Measurements from ENCODE around the gene OGT. TPM values are rescaled to one million over a fixed set of nuclear protein-coding genes. Genes with fewer than 3 reads are reported as not detected.
"Not testable (repeated sequence)": the region's sequence is repeated elsewhere in the genome, so short reads cannot be mapped to it uniquely, and the experiment has no call there.

OGT gene
- total RNA-seq, 1 experiment from 2014 or later: 130 TPM

DNA sequence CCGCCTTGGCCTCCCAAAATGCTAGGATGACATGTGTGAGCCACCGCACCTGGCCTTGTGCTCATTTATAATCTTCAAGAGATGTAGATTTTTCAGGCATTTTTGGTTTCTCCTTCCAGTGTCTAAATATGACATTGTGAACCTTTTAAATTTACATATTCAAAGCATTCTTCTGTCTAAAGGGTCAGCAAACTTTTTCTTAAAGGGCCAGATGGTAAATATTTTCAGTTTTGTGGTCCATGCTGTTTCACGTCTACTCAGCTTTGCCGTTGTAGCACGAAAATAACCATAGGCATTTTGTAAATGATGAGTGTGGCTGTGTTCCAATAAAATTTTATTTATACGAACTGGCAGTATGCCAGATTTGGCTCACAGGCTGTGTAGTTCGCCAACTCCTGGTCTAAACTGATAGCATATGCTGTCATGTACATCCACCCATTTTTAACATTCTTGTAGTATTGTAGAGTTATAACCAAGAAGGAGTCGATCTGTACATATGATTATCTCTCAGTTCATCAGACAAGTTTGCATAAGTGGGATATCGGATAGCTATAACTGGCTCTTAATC lies 32.7 kb downstream of the OGT start:
- no peak overlapping the region for H3K27ac ChIP-seq (ENCODE audit: low read depth, low read length, poor library complexity, severe bottlenecking)
- H3K27me3 ChIP-seq (replicated peaks; ENCODE audit: insufficient read depth, low read depth, low read length, poor library complexity): no peaks in the 10 kb centered on the region
- CTCF ChIA-PET: no interaction called here

DNA sequence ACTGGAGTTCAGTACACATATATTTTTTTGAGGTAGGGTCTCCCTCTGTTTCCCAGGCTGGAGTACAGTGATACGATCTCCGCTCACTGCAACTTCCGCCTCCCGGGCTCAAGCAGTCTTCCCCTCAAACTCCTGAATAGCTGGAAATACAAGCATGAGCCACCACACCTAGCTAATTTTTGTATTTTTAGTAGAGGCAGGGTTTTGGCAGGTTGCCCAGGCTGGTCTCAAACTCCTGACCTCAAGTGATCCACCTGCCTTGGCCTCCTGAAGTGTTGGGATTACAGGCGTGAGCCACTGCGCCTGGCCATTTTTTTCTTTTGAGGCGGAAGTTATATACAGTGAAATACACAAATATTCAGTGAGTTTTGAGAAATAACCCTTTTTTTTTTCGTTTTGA lies 38.5 kb downstream of the OGT start:
- POLR2A ChIA-PET (ENCODE audit: low non-redundant PET); intact Hi-C loops (cut with micrococcal nuclease; ENCODE audit: unreplicated experiment); H3K27ac ChIP-seq (ENCODE audit: low read depth, low read length, poor library complexity, severe bottlenecking): not testable (repeated sequence)

More for the DNA sequence above, 32.7 kb downstream of the OGT start:
- intact Hi-C loops (cut with micrococcal nuclease; ENCODE audit: unreplicated experiment): no loop called here
- no peak for DNase-seq (ENCODE audit: low spot score)
- H3K4me3 ChIP-seq (ENCODE audit: low read depth, low read length, poor library complexity, severe bottlenecking): no peak overlapping the region
- H3K9me3 ChIP-seq (ENCODE audit: low read depth, low read length, poor library complexity, severe bottlenecking): no peaks in the 10 kb centered on the region
- TF ChIP-seq, protein P1, sequence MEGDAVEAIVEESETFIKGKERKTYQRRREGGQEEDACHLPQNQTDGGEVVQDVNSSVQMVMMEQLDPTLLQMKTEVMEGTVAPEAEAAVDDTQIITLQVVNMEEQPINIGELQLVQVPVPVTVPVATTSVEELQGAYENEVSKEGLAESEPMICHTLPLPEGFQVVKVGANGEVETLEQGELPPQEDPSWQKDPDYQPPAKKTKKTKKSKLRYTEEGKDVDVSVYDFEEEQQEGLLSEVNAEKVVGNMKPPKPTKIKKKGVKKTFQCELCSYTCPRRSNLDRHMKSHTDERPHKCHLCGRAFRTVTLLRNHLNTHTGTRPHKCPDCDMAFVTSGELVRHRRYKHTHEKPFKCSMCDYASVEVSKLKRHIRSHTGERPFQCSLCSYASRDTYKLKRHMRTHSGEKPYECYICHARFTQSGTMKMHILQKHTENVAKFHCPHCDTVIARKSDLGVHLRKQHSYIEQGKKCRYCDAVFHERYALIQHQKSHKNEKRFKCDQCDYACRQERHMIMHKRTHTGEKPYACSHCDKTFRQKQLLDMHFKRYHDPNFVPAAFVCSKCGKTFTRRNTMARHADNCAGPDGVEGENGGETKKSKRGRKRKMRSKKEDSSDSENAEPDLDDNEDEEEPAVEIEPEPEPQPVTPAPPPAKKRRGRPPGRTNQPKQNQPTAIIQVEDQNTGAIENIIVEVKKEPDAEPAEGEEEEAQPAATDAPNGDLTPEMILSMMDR (conservative IDR thresholded peaks at IDR 0.05; ENCODE audit: low read depth, low read length): no peak
- TF ChIP-seq EZH2 (IDR thresholded peaks at IDR 0.05; ENCODE audit: borderline replicate concordance, low read depth, low read length, poor library complexity, severe bottlenecking): no peak
- H3K36me3 ChIP-seq (ENCODE audit: insufficient read depth, low read length, poor library complexity, severe bottlenecking): peaks cover 68% of the 10 kb centered on the region
- no TSS peak for BruUV-seq (replicated peaks)
- H3K4me1 ChIP-seq (ENCODE audit: insufficient read depth, low read length, poor library complexity, severe bottlenecking): no peaks in the 10 kb centered on the region
- POLR2A ChIA-PET (ENCODE audit: low non-redundant PET): no interaction called here

DNA sequence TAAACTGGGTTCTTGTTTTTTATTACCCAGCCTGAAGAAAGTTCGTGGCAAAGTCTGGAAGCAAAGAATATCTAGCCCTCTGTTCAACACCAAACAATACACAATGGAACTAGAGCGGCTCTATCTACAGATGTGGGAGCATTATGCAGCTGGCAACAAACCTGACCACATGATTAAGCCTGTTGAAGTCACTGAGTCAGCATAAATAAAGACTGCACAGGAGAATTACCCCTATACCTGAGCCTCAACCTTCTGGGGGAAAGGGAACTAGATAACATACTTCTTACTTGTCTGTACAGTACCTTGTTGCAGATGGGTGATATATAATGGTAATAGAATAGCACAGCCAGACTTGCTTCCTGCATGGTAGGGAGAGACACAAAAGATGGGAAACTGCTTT lies 40.7 kb downstream of the OGT start:
- H3K27ac ChIP-seq (ENCODE audit: low read depth, low read length, poor library complexity, severe bottlenecking): no peak overlapping the region

More for the DNA sequence above, 38.5 kb downstream of the OGT start:
- H3K4me1 ChIP-seq (ENCODE audit: insufficient read depth, low read length, poor library complexity, severe bottlenecking); H3K4me3 ChIP-seq (ENCODE audit: low read depth, low read length, poor library complexity, severe bottlenecking); H3K27me3 ChIP-seq (replicated peaks; ENCODE audit: insufficient read depth, low read depth, low read length, poor library complexity); H3K9me3 ChIP-seq (ENCODE audit: low read depth, low read length, poor library complexity, severe bottlenecking); CTCF ChIA-PET; BruUV-seq (replicated peaks); DNase-seq (ENCODE audit: low spot score): not testable (repeated sequence)
- peaks cover 64% of the 10 kb centered on the region for H3K36me3 ChIP-seq (ENCODE audit: insufficient read depth, low read length, poor library complexity, severe bottlenecking)

More for the DNA sequence above, 40.7 kb downstream of the OGT start:
- TF ChIP-seq EZH2 (IDR thresholded peaks at IDR 0.05; ENCODE audit: borderline replicate concordance, low read depth, low read length, poor library complexity, severe bottlenecking): no peak
- TF ChIP-seq, protein P1 (conservative IDR thresholded peaks at IDR 0.05; ENCODE audit: low read depth, low read length): no peak
- intact Hi-C loops (cut with micrococcal nuclease; ENCODE audit: unreplicated experiment): no loop called here
- no TSS peak for BruUV-seq (replicated peaks)
- no peak overlapping the region for H3K4me3 ChIP-seq (ENCODE audit: low read depth, low read length, poor library complexity, severe bottlenecking)
- peaks cover 49% of the 10 kb centered on the region for H3K36me3 ChIP-seq (ENCODE audit: insufficient read depth, low read length, poor library complexity, severe bottlenecking)
- H3K9me3 ChIP-seq (ENCODE audit: low read depth, low read length, poor library complexity, severe bottlenecking): no peaks in the 10 kb centered on the region
- POLR2A ChIA-PET (ENCODE audit: low non-redundant PET): no interaction called here
- no peaks in the 10 kb centered on the region for H3K27me3 ChIP-seq (replicated peaks; ENCODE audit: insufficient read depth, low read depth, low read length, poor library complexity)
- DNase-seq (ENCODE audit: low spot score): no peak
- CTCF ChIA-PET: no interaction called here
- no peaks in the 10 kb centered on the region for H3K4me1 ChIP-seq (ENCODE audit: insufficient read depth, low read length, poor library complexity, severe bottlenecking)
